Measurements from ENCODE around the gene HOXB8.

The HOXB8 gene

GRCh38 chr17:48623583-48623982 lies 8.5 kb upstream of the HOXB8 start:
- H3K4me3 ChIP-seq (ENCODE audit: insufficient read depth, low read depth, low read length), result no peak overlapping the region
- H3K27ac ChIP-seq (ENCODE audit: insufficient read depth, low read depth, low read length, poor library complexity, severe bottlenecking), result no peak overlapping the region
- 11 to 16% methylated on average over 4 of the region's 4 CpGs for WGBS, 2 experiments
- H3K36me3 ChIP-seq (ENCODE audit: control insufficient read depth, insufficient read depth, low read length), result no peaks in the 10 kb centered on the region
- H3K27me3 ChIP-seq (ENCODE audit: control insufficient read depth, insufficient read depth, low read length, poor library complexity, severe bottlenecking), result peaks cover 100% of the 10 kb centered on the region
- peaks cover 12% of the 10 kb centered on the region for H3K4me1 ChIP-seq (ENCODE audit: control insufficient read depth, insufficient read depth, low read length)
- no peaks in the 10 kb centered on the region for H3K9me3 ChIP-seq (ENCODE audit: control insufficient read depth, low read length)

GRCh38 chr17:48622857-48623256 lies 7.8 kb upstream of the HOXB8 start:
- Histone ChIP-seq H3K4me1 (ENCODE audit: control insufficient read depth, insufficient read depth, low read length) (peaks cover 12% of the 10 kb centered on the region), H3K4me3 (ENCODE audit: insufficient read depth, low read depth, low read length) (no peak overlapping the region)
- 13 to 15% methylated on average over 11 of the region's 11 CpGs for whole genome bisulfite sequencing, 2 experiments

GRCh38 chr17:48621410-48622392 lies 6.6 kb upstream of the HOXB8 start:
- H3K4me1 ChIP-seq (ENCODE audit: control insufficient read depth, insufficient read depth, low read length), result peaks cover 12% of the 10 kb centered on the region
- WGBS, 2 experiments, result 7 to 9% methylated on average over 41 of the region's 41 CpGs
- H3K4me3 ChIP-seq (ENCODE audit: insufficient read depth, low read depth, low read length), result no peak overlapping the region
- peaks cover 100% of the 10 kb centered on the region for H3K27me3 ChIP-seq (ENCODE audit: control insufficient read depth, insufficient read depth, low read length, poor library complexity, severe bottlenecking)
- no peak overlapping the region for H3K27ac ChIP-seq (ENCODE audit: insufficient read depth, low read depth, low read length, poor library complexity, severe bottlenecking)
- no peaks in the 10 kb centered on the region for H3K9me3 ChIP-seq (ENCODE audit: control insufficient read depth, low read length)
- no peaks in the 10 kb centered on the region for H3K36me3 ChIP-seq (ENCODE audit: control insufficient read depth, insufficient read depth, low read length)

More at GRCh38 chr17:48622857-48623256, 7.8 kb upstream of the HOXB8 start:
- H3K27ac ChIP-seq (ENCODE audit: insufficient read depth, low read depth, low read length, poor library complexity, severe bottlenecking), result no peak overlapping the region
- H3K36me3 ChIP-seq (ENCODE audit: control insufficient read depth, insufficient read depth, low read length), result no peaks in the 10 kb centered on the region
- no peaks in the 10 kb centered on the region for H3K9me3 ChIP-seq (ENCODE audit: control insufficient read depth, low read length)
- peaks cover 100% of the 10 kb centered on the region for H3K27me3 ChIP-seq (ENCODE audit: control insufficient read depth, insufficient read depth, low read length, poor library complexity, severe bottlenecking)

GRCh38 chr17:48620461-48621139 lies 5.5 kb upstream of the HOXB8 start:
- H3K4me3 ChIP-seq (ENCODE audit: insufficient read depth, low read depth, low read length), result no peak overlapping the region
- peaks cover 7% of the 10 kb centered on the region for H3K4me1 ChIP-seq (ENCODE audit: control insufficient read depth, insufficient read depth, low read length)
- no peak overlapping the region for H3K27ac ChIP-seq (ENCODE audit: insufficient read depth, low read depth, low read length, poor library complexity, severe bottlenecking)
- peaks cover 100% of the 10 kb centered on the region for H3K27me3 ChIP-seq (ENCODE audit: control insufficient read depth, insufficient read depth, low read length, poor library complexity, severe bottlenecking)
- WGBS, 2 experiments, result 6 to 9% methylated on average over 6 of the region's 6 CpGs
- H3K36me3 ChIP-seq (ENCODE audit: control insufficient read depth, insufficient read depth, low read length), result no peaks in the 10 kb centered on the region
- H3K9me3 ChIP-seq (ENCODE audit: control insufficient read depth, low read length), result no peaks in the 10 kb centered on the region

- no peak overlapping the region for H3K4me3 ChIP-seq (ENCODE audit: insufficient read depth, low read depth, low read length)
- H3K36me3 ChIP-seq (ENCODE audit: control insufficient read depth, insufficient read depth, low read length), result no peaks in the 10 kb centered on the region
- no peak overlapping the region for H3K27ac ChIP-seq (ENCODE audit: insufficient read depth, low read depth, low read length, poor library complexity, severe bottlenecking)
- peaks cover 7% of the 10 kb centered on the region for H3K4me1 ChIP-seq (ENCODE audit: control insufficient read depth, insufficient read depth, low read length)
- H3K9me3 ChIP-seq (ENCODE audit: control insufficient read depth, low read length), result no peaks in the 10 kb centered on the region
- peaks cover 100% of the 10 kb centered on the region for H3K27me3 ChIP-seq (ENCODE audit: control insufficient read depth, insufficient read depth, low read length, poor library complexity, severe bottlenecking)
- 2 to 3% methylated on average over 32 of the region's 32 CpGs for WGBS, 2 experiments
Observed at GRCh38 chr17:48619826-48620449, 4.8 kb upstream of the HOXB8 start.

- H3K36me3 ChIP-seq (ENCODE audit: control insufficient read depth, insufficient read depth, low read length), result no peaks in the 10 kb centered on the region
- H3K4me1 ChIP-seq (ENCODE audit: control insufficient read depth, insufficient read depth, low read length), result peaks cover 7% of the 10 kb centered on the region
- no peaks in the 10 kb centered on the region for H3K9me3 ChIP-seq (ENCODE audit: control insufficient read depth, low read length)
- H3K27me3 ChIP-seq (ENCODE audit: control insufficient read depth, insufficient read depth, low read length, poor library complexity, severe bottlenecking), result peaks cover 100% of the 10 kb centered on the region
- H3K27ac ChIP-seq (ENCODE audit: insufficient read depth, low read depth, low read length, poor library complexity, severe bottlenecking), result no peak overlapping the region
- WGBS, 2 experiments, result 5 to 6% methylated on average over 23 to 25 of the region's 25 CpGs
- H3K4me3 ChIP-seq (ENCODE audit: insufficient read depth, low read depth, low read length), result no peak overlapping the region
Observed at GRCh38 chr17:48618256-48618896, 3.3 kb upstream of the HOXB8 start.

- WGBS, 2 experiments, result 5 to 6% methylated on average over 41 to 43 of the region's 43 CpGs
- Histone ChIP-seq H3K4me1 (ENCODE audit: control insufficient read depth, insufficient read depth, low read length) (peaks cover 7% of the 10 kb centered on the region), H3K27me3 (ENCODE audit: control insufficient read depth, insufficient read depth, low read length, poor library complexity, severe bottlenecking) (peaks cover 100% of the 10 kb centered on the region), H3K27ac (ENCODE audit: insufficient read depth, low read depth, low read length, poor library complexity, severe bottlenecking) (no peak overlapping the region), H3K4me3 (ENCODE audit: insufficient read depth, low read depth, low read length) (no peak overlapping the region), H3K9me3 (ENCODE audit: control insufficient read depth, low read length) (no peaks in the 10 kb centered on the region), H3K36me3 (ENCODE audit: control insufficient read depth, insufficient read depth, low read length) (no peaks in the 10 kb centered on the region)
Observed at GRCh38 chr17:48617471-48618255, 2.6 kb upstream of the HOXB8 start.

- H3K4me3 ChIP-seq (ENCODE audit: insufficient read depth, low read depth, low read length), result no peak overlapping the region
- peaks cover 100% of the 10 kb centered on the region for H3K27me3 ChIP-seq (ENCODE audit: control insufficient read depth, insufficient read depth, low read length, poor library complexity, severe bottlenecking)
- WGBS, 2 experiments, result 9 to 12% methylated on average over 15 of the region's 15 CpGs
- no peak overlapping the region for H3K27ac ChIP-seq (ENCODE audit: insufficient read depth, low read depth, low read length, poor library complexity, severe bottlenecking)
- H3K4me1 ChIP-seq (ENCODE audit: control insufficient read depth, insufficient read depth, low read length), result peaks cover 7% of the 10 kb centered on the region
- no peaks in the 10 kb centered on the region for H3K9me3 ChIP-seq (ENCODE audit: control insufficient read depth, low read length)
- H3K36me3 ChIP-seq (ENCODE audit: control insufficient read depth, insufficient read depth, low read length), result no peaks in the 10 kb centered on the region
Observed at GRCh38 chr17:48616717-48617470, 1.8 kb upstream of the HOXB8 start.

All from ectodermal cell (in vitro differentiated cells).